HEK293T (cell line): Measurements from ENCODE around the gene MUSTN1.

Experiments
- BHLHE40 ChIP-seq: fragments of 450-650 bp; IDR thresholded peaks from 2 replicates; pipeline ENCODE4 v1.6.1; 2016; ENCODE audit warnings: mild to moderate bottlenecking, moderate library complexity, borderline replicate concordance
- FOXA1 ChIP-seq: fragments of 450-650 bp; IDR thresholded peaks from 2 replicates; pipeline ENCODE4 v1.6.1; 2016; ENCODE audit warnings: mild to moderate bottlenecking
- FOXK2 ChIP-seq: fragments of 450-650 bp; IDR thresholded peaks from 2 replicates; pipeline ENCODE4 v1.6.1; 2016; ENCODE audit warnings: mild to moderate bottlenecking
- HDGF ChIP-seq: fragments of 450-650 bp; IDR thresholded peaks from 2 replicates; pipeline ENCODE4 v1.6.1; 2017; ENCODE audit warnings: antibody characterized with exemption, borderline replicate concordance
- TF ChIP-seq, protein P1 (sequence below): fragments of 450-650 bp; IDR thresholded peaks from 2 replicates; pipeline ENCODE4 v1.6.1; 2016

- TF ChIP-seq BHLHE40 (no peak), FOXK2 (no peak), HDGF (no peak), FOXA1 (no peak)
- TF ChIP-seq, protein P1, sequence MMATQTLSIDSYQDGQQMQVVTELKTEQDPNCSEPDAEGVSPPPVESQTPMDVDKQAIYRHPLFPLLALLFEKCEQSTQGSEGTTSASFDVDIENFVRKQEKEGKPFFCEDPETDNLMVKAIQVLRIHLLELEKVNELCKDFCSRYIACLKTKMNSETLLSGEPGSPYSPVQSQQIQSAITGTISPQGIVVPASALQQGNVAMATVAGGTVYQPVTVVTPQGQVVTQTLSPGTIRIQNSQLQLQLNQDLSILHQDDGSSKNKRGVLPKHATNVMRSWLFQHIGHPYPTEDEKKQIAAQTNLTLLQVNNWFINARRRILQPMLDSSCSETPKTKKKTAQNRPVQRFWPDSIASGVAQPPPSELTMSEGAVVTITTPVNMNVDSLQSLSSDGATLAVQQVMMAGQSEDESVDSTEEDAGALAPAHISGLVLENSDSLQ: no peak
Observed at GRCh38 chr3:52842424-52842823, 7.6 kb upstream of the MUSTN1 start.
